ENCODE data around the gene RPS27L. TPM values are rescaled to one million over a fixed set of nuclear protein-coding genes. Genes with fewer than 3 reads are reported as not detected.

Gene RPS27L
- total and polyA plus RNA-seq, 2 donors (not counting 1 experiment from before 2014, with no cell fraction given): 481 to 482 TPM

- H3K4me3 ChIP-seq (replicated peaks in 1 of 4; ENCODE audit: control extremely low read depth in 1 of 4, insufficient read depth in 1 of 4, low read depth in 3 of 4, low read length in 4 of 4): no peak overlapping the region
- no peaks in the 10 kb centered on the region for H4K20me1 ChIP-seq (ENCODE audit: control insufficient read depth, extremely low read depth, insufficient read depth, low read length)
- no peak for TF ChIP-seq EZH2 (IDR thresholded peaks at IDR 0.05; ENCODE audit: low read length, missing control alignments)
- no peak for TF ChIP-seq CTCF (conservative IDR thresholded peaks at IDR 0.05 in 1 of 2, IDR thresholded peaks at IDR 0.05 in 1 of 2; ENCODE audit: low read depth in 1 of 2, low read length in 2 of 2)
- H3K27ac ChIP-seq (ENCODE audit: insufficient read depth, low read length): no peak overlapping the region
- H3K4me2 ChIP-seq (ENCODE audit: extremely low read depth, insufficient read depth, low read length): peak overlapping the region; percentile 36
- H3K36me3 ChIP-seq (ENCODE audit: control insufficient read depth, insufficient read depth, low read length): no peaks in the 10 kb centered on the region
- H3K9ac ChIP-seq (ENCODE audit: insufficient read depth, low read length): no peak overlapping the region
- DNase-seq (ENCODE audit: low read depth in 2 of 2): no peak
- H3K9me3 ChIP-seq (ENCODE audit: control insufficient read depth, insufficient read depth, low read depth, low read length): no peaks in the 10 kb centered on the region
- H2AFZ ChIP-seq (ENCODE audit: low read length): no peak overlapping the region
- H3K79me2 ChIP-seq (ENCODE audit: control insufficient read depth, insufficient read depth, low read length): peaks cover 48% of the 10 kb centered on the region
- H3K27me3 ChIP-seq (ENCODE audit: control insufficient read depth, insufficient read depth, low read length): no peaks in the 10 kb centered on the region
- peaks cover 11% of the 10 kb centered on the region for H3K4me1 ChIP-seq (ENCODE audit: control insufficient read depth, extremely low read depth, insufficient read depth, low read length)
These were observed 45.6 kb upstream of the RPS27L start for GRCh38 chr15:63202861-63203260.

GRCh38 chr15:63200464-63201249 is 43.4 kb upstream of the RPS27L start:
- Histone ChIP-seq H3K4me2 (ENCODE audit: extremely low read depth, insufficient read depth, low read length) (no peak overlapping the region), H3K9ac (ENCODE audit: insufficient read depth, low read length) (no peak overlapping the region), H3K36me3 (ENCODE audit: control insufficient read depth, insufficient read depth, low read length) (no peaks in the 10 kb centered on the region), H3K4me1 (ENCODE audit: control insufficient read depth, extremely low read depth, insufficient read depth, low read length) (peaks cover 21% of the 10 kb centered on the region), H3K9me3 (ENCODE audit: control insufficient read depth, insufficient read depth, low read depth, low read length) (no peaks in the 10 kb centered on the region), H3K27ac (ENCODE audit: insufficient read depth, low read length) (no peak overlapping the region), H3K4me3 (replicated peaks in 1 of 4; ENCODE audit: control extremely low read depth in 1 of 4, insufficient read depth in 1 of 4, low read depth in 3 of 4, low read length in 4 of 4) (no peak overlapping the region), H3K27me3 (ENCODE audit: control insufficient read depth, insufficient read depth, low read length) (no peaks in the 10 kb centered on the region), H2AFZ (ENCODE audit: low read length) (no peak overlapping the region), H3K79me2 (ENCODE audit: control insufficient read depth, insufficient read depth, low read length) (peaks cover 57% of the 10 kb centered on the region), H4K20me1 (ENCODE audit: control insufficient read depth, extremely low read depth, insufficient read depth, low read length) (no peaks in the 10 kb centered on the region)
- DNase-seq (ENCODE audit: low read depth in 2 of 2): no peak
- TF ChIP-seq CTCF (conservative IDR thresholded peaks at IDR 0.05 in 1 of 2, IDR thresholded peaks at IDR 0.05 in 1 of 2; ENCODE audit: low read depth in 1 of 2, low read length in 2 of 2): no peak
- TF ChIP-seq EZH2 (IDR thresholded peaks at IDR 0.05; ENCODE audit: low read length, missing control alignments): no peak

- Histone ChIP-seq H3K9ac (ENCODE audit: insufficient read depth, low read length) (no peak overlapping the region), H3K9me3 (ENCODE audit: control insufficient read depth, insufficient read depth, low read depth, low read length) (no peaks in the 10 kb centered on the region), H3K4me1 (ENCODE audit: control insufficient read depth, extremely low read depth, insufficient read depth, low read length) (peaks cover 24% of the 10 kb centered on the region), H3K27ac (ENCODE audit: insufficient read depth, low read length) (no peak overlapping the region), H4K20me1 (ENCODE audit: control insufficient read depth, extremely low read depth, insufficient read depth, low read length) (no peaks in the 10 kb centered on the region), H3K36me3 (ENCODE audit: control insufficient read depth, insufficient read depth, low read length) (no peaks in the 10 kb centered on the region), H3K4me2 (ENCODE audit: extremely low read depth, insufficient read depth, low read length) (peak overlapping the region; percentile 38), H2AFZ (ENCODE audit: low read length) (no peak overlapping the region), H3K27me3 (ENCODE audit: control insufficient read depth, insufficient read depth, low read length) (no peaks in the 10 kb centered on the region), H3K4me3 (replicated peaks in 1 of 4; ENCODE audit: control extremely low read depth in 1 of 4, insufficient read depth in 1 of 4, low read depth in 3 of 4, low read length in 4 of 4) (peak overlapping the region in 1 of 4 experiments; percentile 29), H3K79me2 (ENCODE audit: control insufficient read depth, insufficient read depth, low read length) (peaks cover 65% of the 10 kb centered on the region)
- TF ChIP-seq EZH2 (IDR thresholded peaks at IDR 0.05; ENCODE audit: low read length, missing control alignments) (no peak), CTCF (conservative IDR thresholded peaks at IDR 0.05 in 1 of 2, IDR thresholded peaks at IDR 0.05 in 1 of 2; ENCODE audit: low read depth in 1 of 2, low read length in 2 of 2) (no peak)
- DNase-seq (ENCODE audit: low read depth in 2 of 2): peak in 1 of 2 donors; percentile 88
These were observed 41.3 kb upstream of the RPS27L start for GRCh38 chr15:63198371-63199250.
